Measurements from ENCODE around the gene STT3A.

- TF ChIP-seq CTCF (IDR thresholded peaks at IDR 0.05) (no peak), POLR2A (IDR thresholded peaks at IDR 0.05) (no peak)
Observed at GRCh38 chr11:125594958-125595357, 2.3 kb downstream of the STT3A start.

Measured in heart left ventricle (tissue), 13 donors.